HEK293 (cell line): ENCODE results near the gene TMEM198.

ENCODE experiments used
- GLIS2 ChIP-seq: fragments of 450-650 bp; formaldehyde crosslinking; IDR thresholded peaks from 2 replicates; pipeline ENCODE4 v1.5.1; 2016; ENCODE audit warnings: missing biosample characterization, missing genetic modification characterization
- KLF10 ChIP-seq: fragments of 450-650 bp; IDR thresholded peaks from 2 replicates; pipeline ENCODE4 v1.5.1; 2018; ENCODE audit warnings: missing biosample characterization, mild to moderate bottlenecking, missing genetic modification characterization
- KLF16 ChIP-seq: fragments of 450-650 bp; formaldehyde crosslinking; IDR thresholded peaks from 2 replicates; pipeline ENCODE4 v1.5.1; 2017; ENCODE audit warnings: missing biosample characterization, missing genetic modification characterization
- KLF9 ChIP-seq: fragments of 450-650 bp; formaldehyde crosslinking; IDR thresholded peaks from 2 replicates; pipeline ENCODE4 v1.5.1; 2016; ENCODE audit warnings: missing biosample characterization, missing genetic modification characterization, low read depth
- OSR2 ChIP-seq: fragments of 450-650 bp; formaldehyde crosslinking; IDR thresholded peaks from 2 replicates; pipeline ENCODE4 v1.5.1; 2016; ENCODE audit warnings: missing biosample characterization, missing genetic modification characterization
- PBX3 ChIP-seq: sonication (generic); formaldehyde crosslinking; IDR thresholded peaks from 2 replicates; pipeline ENCODE4 v1.8.1; 2022; ENCODE audit warnings: mild to moderate bottlenecking, moderate library complexity, missing genetic modification reagents
- SCRT1 ChIP-seq: fragments of 450-650 bp; formaldehyde crosslinking; IDR thresholded peaks from 2 replicates; pipeline ENCODE4 v1.5.1; 2016; ENCODE audit warnings: missing biosample characterization, missing genetic modification characterization, borderline replicate concordance
- ZBTB20 ChIP-seq: fragments of 450-650 bp; formaldehyde crosslinking; IDR thresholded peaks from 2 replicates; pipeline ENCODE4 v1.5.1; 2016; ENCODE audit warnings: missing biosample characterization, missing genetic modification characterization
- ZNF10 ChIP-seq: fragments of 450-650 bp; formaldehyde crosslinking; IDR thresholded peaks from 2 replicates; pipeline ENCODE4 v1.5.1; 2017; ENCODE audit warnings: missing biosample characterization, missing genetic modification characterization
- ZNF157 ChIP-seq: fragments of 450-650 bp; formaldehyde crosslinking; IDR thresholded peaks from 2 replicates; pipeline ENCODE4 v1.5.1; 2016; ENCODE audit warnings: missing biosample characterization, missing genetic modification characterization
- ZNF202 ChIP-seq: fragments of 450-650 bp; formaldehyde crosslinking; IDR thresholded peaks from 2 replicates; pipeline ENCODE4 v1.5.1; 2016; ENCODE audit warnings: missing biosample characterization, missing genetic modification characterization, borderline replicate concordance
- ZNF211 ChIP-seq: fragments of 450-650 bp; formaldehyde crosslinking; IDR thresholded peaks from 2 replicates; pipeline ENCODE4 v1.5.1; 2016; ENCODE audit warnings: low read depth, missing biosample characterization, missing genetic modification characterization
- ZNF433 ChIP-seq: fragments of 450-650 bp; formaldehyde crosslinking; IDR thresholded peaks from 2 replicates; pipeline ENCODE4 v1.5.1; 2016; ENCODE audit warnings: missing biosample characterization, missing genetic modification characterization, low read depth
- ZNF529 ChIP-seq: fragments of 450-650 bp; formaldehyde crosslinking; IDR thresholded peaks from 2 replicates; pipeline ENCODE4 v1.5.1; 2017; ENCODE audit warnings: missing genetic modification characterization, missing biosample characterization; ENCODE audit not compliant: insufficient replicate concordance
- ZNF580 ChIP-seq: fragments of 450-650 bp; formaldehyde crosslinking; IDR thresholded peaks from 2 replicates; pipeline ENCODE4 v1.5.1; 2016; ENCODE audit warnings: missing biosample characterization, missing genetic modification characterization
- ZNF596 ChIP-seq: fragments of 450-650 bp; IDR thresholded peaks from 2 replicates; pipeline ENCODE4 v1.5.0; 2018; ENCODE audit warnings: missing biosample characterization, mild to moderate bottlenecking, missing genetic modification characterization, moderate library complexity
- ZNF600 ChIP-seq: fragments of 450-650 bp; formaldehyde crosslinking; IDR thresholded peaks from 2 replicates; pipeline ENCODE4 v1.5.1; 2016; ENCODE audit warnings: missing biosample characterization, missing genetic modification characterization
- ZNF645 ChIP-seq: fragments of 450-650 bp; formaldehyde crosslinking; IDR thresholded peaks from 2 replicates; pipeline ENCODE4; 2016; ENCODE audit warnings: missing biosample characterization, missing genetic modification characterization
- ZNF654 ChIP-seq: fragments of 450-650 bp; formaldehyde crosslinking; IDR thresholded peaks from 2 replicates; pipeline ENCODE4 v1.5.1; 2016; ENCODE audit warnings: low read depth, missing biosample characterization, missing genetic modification characterization
- ZNF660 ChIP-seq: fragments of 450-650 bp; IDR thresholded peaks from 2 replicates; pipeline ENCODE4 v1.5.1; 2018; ENCODE audit warnings: missing biosample characterization, mild to moderate bottlenecking, missing genetic modification characterization
- ZNF677 ChIP-seq: fragments of 450-650 bp; IDR thresholded peaks from 2 replicates; pipeline ENCODE4 v1.5.0; 2018; ENCODE audit warnings: missing biosample characterization, mild to moderate bottlenecking, missing genetic modification characterization, moderate library complexity
- TF ChIP-seq, protein P1 (sequence below): fragments of 450-650 bp; formaldehyde crosslinking; IDR thresholded peaks from 2 replicates; pipeline ENCODE4 v1.5.1; 2017; ENCODE audit warnings: missing biosample characterization, missing genetic modification characterization
- TF ChIP-seq, protein P2 (sequence below): fragments of 450-650 bp; IDR thresholded peaks from 2 replicates; pipeline ENCODE4 v1.5.1; 2018; ENCODE audit warnings: missing biosample characterization, missing genetic modification characterization
- TF ChIP-seq, protein P3 (sequence below): fragments of 450-650 bp; formaldehyde crosslinking; IDR thresholded peaks from 2 replicates; pipeline ENCODE4 v1.5.1; 2016; ENCODE audit warnings: missing biosample characterization, missing genetic modification characterization
- TF ChIP-seq, protein P4 (sequence below): fragments of 450-650 bp; formaldehyde crosslinking; IDR thresholded peaks from 2 replicates; pipeline ENCODE4 v1.5.1; 2016; ENCODE audit warnings: missing biosample characterization, missing genetic modification characterization
- TF ChIP-seq, protein P5 (sequence below): fragments of 450-650 bp; formaldehyde crosslinking; IDR thresholded peaks from 2 replicates; pipeline ENCODE4 v1.5.1; 2016; ENCODE audit warnings: missing biosample characterization, missing genetic modification characterization

The TMEM198 gene

DNA sequence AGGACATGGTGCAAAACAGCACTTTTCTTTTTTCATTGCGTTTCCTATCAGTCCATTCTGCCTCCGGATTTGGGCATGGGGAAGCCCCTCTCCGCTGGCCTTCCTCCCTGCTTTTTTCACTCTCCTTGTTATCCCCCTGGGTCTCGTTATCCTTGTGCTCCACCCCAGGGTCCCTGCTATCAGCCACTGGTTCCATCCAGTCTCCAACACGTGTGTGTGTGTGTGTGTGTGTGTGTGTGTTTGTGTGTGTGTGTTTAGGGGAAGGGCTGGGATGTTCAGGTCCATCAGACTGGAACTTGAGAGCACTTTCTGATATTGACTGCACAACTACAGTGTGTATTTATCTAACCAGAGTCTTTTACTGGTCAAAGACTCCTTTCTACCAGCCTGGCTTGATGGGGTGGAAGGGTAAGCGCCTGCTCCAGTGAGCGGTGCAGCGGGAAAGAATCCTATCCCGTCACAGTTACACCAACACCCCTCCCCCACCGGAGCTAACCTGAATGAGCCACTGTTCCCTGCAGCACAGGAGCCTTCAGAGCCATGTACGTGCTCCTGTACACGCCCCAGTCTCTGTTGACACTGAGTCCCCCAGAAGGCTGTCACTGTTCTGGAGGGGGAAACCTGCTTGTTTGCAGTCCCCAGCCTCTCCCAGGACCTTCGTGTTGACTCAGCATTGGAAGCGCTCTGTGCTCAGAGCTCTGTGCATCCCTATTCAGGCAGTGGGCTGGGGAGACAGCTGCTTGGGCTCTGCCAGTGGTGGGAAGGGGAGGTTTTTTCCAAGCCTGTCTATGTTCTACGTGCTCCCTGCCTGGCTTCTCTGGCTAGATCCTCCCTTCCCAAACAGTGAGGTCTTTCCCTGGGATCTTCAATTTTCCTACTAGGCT is 32.9 kb downstream of the TMEM198 start (continued):
- TF ChIP-seq ZNF211 (tag by site-specific recombination), result no peak
- no peak for TF ChIP-seq ZNF677 (tag by site-specific recombination)
- TF ChIP-seq SCRT1 (tag by site-specific recombination), result no peak
- no peak for TF ChIP-seq ZNF433 (tag by site-specific recombination)
- TF ChIP-seq ZNF202 (tag by site-specific recombination), result no peak
- no peak for TF ChIP-seq ZNF596 (tag by site-specific recombination)
- TF ChIP-seq, protein P1, sequence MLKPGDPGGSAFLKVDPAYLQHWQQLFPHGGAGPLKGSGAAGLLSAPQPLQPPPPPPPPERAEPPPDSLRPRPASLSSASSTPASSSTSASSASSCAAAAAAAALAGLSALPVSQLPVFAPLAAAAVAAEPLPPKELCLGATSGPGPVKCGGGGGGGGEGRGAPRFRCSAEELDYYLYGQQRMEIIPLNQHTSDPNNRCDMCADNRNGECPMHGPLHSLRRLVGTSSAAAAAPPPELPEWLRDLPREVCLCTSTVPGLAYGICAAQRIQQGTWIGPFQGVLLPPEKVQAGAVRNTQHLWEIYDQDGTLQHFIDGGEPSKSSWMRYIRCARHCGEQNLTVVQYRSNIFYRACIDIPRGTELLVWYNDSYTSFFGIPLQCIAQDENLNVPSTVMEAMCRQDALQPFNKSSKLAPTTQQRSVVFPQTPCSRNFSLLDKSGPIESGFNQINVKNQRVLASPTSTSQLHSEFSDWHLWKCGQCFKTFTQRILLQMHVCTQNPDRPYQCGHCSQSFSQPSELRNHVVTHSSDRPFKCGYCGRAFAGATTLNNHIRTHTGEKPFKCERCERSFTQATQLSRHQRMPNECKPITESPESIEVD (tag by site-specific recombination), result no peak
- 0 out of 2 replicates have a peak, but pooled peaks have one; percentile 17 for TF ChIP-seq ZBTB20
- TF ChIP-seq KLF16 (tag by site-specific recombination), result no peak
- no peak for TF ChIP-seq GLIS2 (tag by site-specific recombination)
- TF ChIP-seq ZNF157 (tag by site-specific recombination), result no peak
- TF ChIP-seq ZNF660, result no peak
- TF ChIP-seq, protein P2, sequence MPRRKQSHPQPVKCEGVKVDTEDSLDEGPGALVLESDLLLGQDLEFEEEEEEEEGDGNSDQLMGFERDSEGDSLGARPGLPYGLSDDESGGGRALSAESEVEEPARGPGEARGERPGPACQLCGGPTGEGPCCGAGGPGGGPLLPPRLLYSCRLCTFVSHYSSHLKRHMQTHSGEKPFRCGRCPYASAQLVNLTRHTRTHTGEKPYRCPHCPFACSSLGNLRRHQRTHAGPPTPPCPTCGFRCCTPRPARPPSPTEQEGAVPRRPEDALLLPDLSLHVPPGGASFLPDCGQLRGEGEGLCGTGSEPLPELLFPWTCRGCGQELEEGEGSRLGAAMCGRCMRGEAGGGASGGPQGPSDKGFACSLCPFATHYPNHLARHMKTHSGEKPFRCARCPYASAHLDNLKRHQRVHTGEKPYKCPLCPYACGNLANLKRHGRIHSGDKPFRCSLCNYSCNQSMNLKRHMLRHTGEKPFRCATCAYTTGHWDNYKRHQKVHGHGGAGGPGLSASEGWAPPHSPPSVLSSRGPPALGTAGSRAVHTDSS (tag by site-specific recombination), result no peak
- TF ChIP-seq KLF10 (tag by site-specific recombination), result no peak
- no peak for TF ChIP-seq ZNF580
- no peak for TF ChIP-seq ZNF654 (tag by site-specific recombination)
- TF ChIP-seq OSR2, result peak; percentile 63
- TF ChIP-seq KLF9 (tag by site-specific recombination), result no peak
- TF ChIP-seq, protein P3, sequence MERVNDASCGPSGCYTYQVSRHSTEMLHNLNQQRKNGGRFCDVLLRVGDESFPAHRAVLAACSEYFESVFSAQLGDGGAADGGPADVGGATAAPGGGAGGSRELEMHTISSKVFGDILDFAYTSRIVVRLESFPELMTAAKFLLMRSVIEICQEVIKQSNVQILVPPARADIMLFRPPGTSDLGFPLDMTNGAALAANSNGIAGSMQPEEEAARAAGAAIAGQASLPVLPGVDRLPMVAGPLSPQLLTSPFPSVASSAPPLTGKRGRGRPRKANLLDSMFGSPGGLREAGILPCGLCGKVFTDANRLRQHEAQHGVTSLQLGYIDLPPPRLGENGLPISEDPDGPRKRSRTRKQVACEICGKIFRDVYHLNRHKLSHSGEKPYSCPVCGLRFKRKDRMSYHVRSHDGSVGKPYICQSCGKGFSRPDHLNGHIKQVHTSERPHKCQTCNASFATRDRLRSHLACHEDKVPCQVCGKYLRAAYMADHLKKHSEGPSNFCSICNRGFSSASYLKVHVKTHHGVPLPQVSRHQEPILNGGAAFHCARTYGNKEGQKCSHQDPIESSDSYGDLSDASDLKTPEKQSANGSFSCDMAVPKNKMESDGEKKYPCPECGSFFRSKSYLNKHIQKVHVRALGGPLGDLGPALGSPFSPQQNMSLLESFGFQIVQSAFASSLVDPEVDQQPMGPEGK (tag by site-specific recombination), result peak; percentile 7; the same call in 1 of the 2 replicates
- no peak for TF ChIP-seq ZNF529
- TF ChIP-seq, protein P4, sequence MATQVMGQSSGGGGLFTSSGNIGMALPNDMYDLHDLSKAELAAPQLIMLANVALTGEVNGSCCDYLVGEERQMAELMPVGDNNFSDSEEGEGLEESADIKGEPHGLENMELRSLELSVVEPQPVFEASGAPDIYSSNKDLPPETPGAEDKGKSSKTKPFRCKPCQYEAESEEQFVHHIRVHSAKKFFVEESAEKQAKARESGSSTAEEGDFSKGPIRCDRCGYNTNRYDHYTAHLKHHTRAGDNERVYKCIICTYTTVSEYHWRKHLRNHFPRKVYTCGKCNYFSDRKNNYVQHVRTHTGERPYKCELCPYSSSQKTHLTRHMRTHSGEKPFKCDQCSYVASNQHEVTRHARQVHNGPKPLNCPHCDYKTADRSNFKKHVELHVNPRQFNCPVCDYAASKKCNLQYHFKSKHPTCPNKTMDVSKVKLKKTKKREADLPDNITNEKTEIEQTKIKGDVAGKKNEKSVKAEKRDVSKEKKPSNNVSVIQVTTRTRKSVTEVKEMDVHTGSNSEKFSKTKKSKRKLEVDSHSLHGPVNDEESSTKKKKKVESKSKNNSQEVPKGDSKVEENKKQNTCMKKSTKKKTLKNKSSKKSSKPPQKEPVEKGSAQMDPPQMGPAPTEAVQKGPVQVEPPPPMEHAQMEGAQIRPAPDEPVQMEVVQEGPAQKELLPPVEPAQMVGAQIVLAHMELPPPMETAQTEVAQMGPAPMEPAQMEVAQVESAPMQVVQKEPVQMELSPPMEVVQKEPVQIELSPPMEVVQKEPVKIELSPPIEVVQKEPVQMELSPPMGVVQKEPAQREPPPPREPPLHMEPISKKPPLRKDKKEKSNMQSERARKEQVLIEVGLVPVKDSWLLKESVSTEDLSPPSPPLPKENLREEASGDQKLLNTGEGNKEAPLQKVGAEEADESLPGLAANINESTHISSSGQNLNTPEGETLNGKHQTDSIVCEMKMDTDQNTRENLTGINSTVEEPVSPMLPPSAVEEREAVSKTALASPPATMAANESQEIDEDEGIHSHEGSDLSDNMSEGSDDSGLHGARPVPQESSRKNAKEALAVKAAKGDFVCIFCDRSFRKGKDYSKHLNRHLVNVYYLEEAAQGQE (tag by site-specific recombination), result no peak
- no peak for TF ChIP-seq PBX3 (CRISPR knock-in tag)
- TF ChIP-seq ZNF600 (tag by site-specific recombination), result peak; percentile 80
- no peak for TF ChIP-seq ZNF645 (tag by site-specific recombination)
- no peak for TF ChIP-seq ZNF10
- TF ChIP-seq, protein P5, sequence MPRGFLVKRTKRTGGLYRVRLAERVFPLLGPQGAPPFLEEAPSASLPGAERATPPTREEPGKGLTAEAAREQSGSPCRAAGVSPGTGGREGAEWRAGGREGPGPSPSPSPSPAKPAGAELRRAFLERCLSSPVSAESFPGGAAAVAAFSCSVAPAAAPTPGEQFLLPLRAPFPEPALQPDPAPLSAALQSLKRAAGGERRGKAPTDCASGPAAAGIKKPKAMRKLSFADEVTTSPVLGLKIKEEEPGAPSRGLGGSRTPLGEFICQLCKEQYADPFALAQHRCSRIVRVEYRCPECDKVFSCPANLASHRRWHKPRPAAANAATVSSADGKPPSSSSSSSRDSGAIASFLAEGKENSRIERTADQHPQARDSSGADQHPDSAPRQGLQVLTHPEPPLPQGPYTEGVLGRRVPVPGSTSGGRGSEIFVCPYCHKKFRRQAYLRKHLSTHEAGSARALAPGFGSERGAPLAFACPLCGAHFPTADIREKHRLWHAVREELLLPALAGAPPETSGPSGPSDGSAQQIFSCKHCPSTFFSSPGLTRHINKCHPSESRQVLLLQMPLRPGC (tag by site-specific recombination), result no peak
